Sciatic nerve (tissue), 2 donors: ENCODE measurements around the gene ALG14. TPM values are rescaled to one million over a fixed set of nuclear protein-coding genes. Genes with fewer than 3 reads are reported as not detected.

Source experiments
- ATAC-seq: fragments of 200-7000 bp; cut with Tn5 transposase; one replicate; pipeline ENCODE4 v1.9.1; 2020; ENCODE audit warnings: mild to moderate bottlenecking, moderate library complexity
- DNase-seq: peaks from one replicate; pipeline ENCODE4 v3.0.0-alpha.2; 2020; ENCODE audit warnings: low spot score
- intact Hi-C: fragments of 100-400 bp; cut with DNase I; formaldehyde crosslinking; loops from one replicate; pipeline ENCODE4 v1.14.2; 2022
- total RNA-seq: library from RNA; stranded (reverse); fragmentation: NEBNext Ultra II Directional; extraction: Animal tissue kit (Norgen Biotek cat#: 25700); gene quantifications from one replicate; pipeline ENCODE4 v1.2.1, GENCODE V29; 2021
- donor health status: DM: no; HTN: no; CAD: no.
- donor health status: DM: no; HTN: no; CAD: no.

Gene ALG14
- total RNA-seq, 1 donor from 2014 or later = 5.6 TPM

DNA sequence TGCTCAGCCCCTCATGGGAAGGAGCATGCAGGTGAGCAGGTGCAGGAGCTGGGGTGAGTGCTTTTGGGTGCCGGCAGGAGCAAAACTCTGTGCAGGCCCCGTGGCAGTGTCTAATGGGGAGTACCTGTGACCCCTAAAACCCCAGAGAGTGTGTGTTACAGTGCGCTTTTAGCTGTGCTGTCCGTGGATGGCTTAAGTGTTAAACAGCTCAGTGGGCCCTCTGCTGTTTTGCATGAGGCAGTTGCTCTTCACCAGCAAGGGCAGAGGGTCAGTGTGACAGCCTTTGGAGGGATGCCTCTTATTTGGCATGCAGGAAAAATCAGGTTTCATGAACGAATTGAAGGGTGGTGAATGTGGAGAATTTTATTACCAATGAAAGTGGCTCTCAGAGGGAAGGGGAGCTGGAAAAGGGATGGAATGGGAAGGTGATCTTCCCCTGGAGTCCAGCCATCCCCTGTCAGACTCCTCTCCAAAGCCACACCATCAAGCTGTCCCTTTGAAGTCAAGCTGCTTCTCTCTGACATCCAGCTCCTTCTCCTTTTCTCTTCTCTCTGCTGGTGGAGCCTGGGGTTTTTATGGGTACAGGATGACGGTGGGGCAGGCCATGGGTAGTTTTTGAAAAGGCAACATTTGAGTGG lies 17.0 kb upstream of the ALG14 start:
- DNase-seq (no peak), ATAC-seq (no peak)
- intact Hi-C loops = loop anchor here (10.0 kb wide), 1 partner anchor 145 kb away; the partner anchor contains the start of gene RWDD3

DNA sequence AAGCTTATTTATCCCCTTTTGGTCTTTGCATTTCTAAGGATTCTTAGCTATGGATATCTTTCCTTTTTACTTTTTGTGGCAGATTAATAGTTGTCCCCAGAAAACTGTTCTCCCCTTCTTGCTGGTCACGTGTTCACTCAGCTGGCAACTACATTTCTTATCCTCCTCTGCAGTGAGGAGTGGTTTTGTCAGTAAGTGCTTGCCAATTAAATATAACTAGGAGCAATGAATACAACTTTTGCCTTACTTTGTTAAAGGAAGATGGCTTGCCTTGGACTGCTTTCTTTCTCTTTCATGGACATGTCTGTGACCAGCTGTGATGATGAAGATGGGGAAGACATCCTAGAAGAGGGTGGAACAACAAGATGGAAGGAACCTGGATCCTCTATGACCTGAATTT lies 15.6 kb upstream of the ALG14 start:
- no peak for ATAC-seq
- no peak for DNase-seq
- intact Hi-C loops = loop anchor here (10.0 kb wide), 1 partner anchor 146 kb away; the partner anchor contains the start of gene RWDD3

DNA sequence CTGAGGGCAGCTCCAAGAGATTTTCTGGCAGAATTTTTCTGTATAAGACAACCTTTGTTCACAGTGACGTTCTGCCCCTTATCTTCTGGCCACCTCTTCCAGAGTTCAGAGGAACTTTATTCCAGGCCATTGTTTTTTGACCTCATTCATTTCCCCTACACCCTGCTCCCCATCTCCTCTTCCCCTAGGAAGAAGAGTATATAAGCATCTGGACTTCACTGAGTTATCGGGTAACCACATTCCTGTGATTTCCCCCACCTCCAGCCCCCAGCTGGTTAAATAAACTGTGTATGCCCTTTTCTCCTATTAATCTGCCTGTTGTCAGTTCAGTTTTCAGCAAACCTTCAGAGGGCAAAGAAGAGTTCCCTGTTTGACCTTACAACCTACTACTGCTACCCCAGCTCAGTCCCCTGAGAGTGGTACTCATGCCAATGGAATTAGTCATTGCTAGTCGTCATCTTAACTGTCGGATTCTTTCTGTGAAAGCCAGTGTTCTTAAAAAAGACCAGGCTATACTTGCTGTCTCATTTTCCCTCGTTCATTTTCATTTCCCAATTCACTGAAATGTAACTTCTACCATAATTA lies 14.3 kb upstream of the ALG14 start:
- intact Hi-C loops = loop anchor here (10.0 kb wide), 1 partner anchor 148 kb away; the partner anchor contains the start of gene RWDD3
- DNase-seq (no peak), ATAC-seq (peak; percentile 93)

DNA sequence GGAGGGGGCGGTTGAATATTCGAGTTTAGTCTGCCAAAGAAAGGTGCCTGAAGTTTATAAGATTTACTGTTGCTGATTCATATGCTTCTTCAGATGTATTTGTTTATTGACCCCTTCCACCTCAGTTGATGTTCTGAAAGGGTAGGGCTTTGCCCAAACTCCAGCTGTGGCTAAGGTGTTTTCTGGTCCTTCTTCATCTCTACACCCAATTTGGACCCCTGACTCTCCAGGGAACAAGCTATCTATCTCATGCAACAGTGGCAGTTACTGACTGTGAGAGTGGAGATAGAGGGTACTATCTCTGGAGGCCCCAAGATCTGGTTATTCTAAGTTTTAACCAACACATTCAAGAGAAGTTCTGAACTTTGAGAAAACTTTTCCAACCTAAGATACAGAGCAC lies 12.6 kb upstream of the ALG14 start:
- intact Hi-C loops = loop anchor here (10.0 kb wide), 1 partner anchor 149 kb away; the partner anchor contains the start of gene RWDD3
- DNase-seq (no peak), ATAC-seq (no peak)

DNA sequence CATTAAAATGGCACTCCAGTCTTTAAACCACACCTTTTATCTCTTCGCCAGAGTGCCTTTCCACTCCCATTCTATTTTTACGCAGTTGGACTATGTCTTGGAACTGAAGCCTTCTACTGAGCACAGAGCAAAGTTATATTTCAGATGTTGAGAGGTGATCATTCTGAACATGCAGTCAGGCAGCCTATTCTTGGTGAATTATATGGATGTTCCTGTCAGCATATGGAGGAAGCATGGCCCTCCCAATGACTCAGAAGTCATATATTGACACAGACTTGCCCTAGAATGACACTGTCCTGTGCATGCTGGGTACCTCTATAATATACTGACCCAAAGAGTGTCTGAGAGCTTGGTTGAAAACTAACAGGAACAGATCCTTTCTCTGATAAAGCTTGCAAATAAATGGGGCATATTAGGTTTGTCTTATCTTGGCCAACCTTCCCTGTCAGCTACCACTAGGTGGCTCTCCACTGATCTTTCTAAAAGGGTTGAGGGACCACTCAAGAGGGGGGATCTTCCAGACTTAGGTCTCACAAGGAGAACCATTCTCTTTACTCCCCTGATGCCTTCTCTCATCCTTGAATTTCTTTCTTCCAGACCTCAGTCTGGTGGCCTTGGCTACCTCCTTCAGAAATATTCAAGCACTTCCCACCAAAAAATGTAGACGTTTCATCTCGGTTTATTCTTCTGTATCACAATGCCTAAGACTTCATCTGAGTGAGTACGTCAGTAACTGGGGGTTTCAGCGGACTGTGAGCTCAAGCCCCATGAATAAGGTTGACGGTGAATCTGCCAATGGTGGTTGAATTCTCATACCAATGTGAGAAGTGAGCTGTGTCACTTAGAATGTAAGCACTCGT lies 11.8 kb upstream of the ALG14 start:
- ATAC-seq = peak; percentile 59
- DNase-seq = no peak
- intact Hi-C loops = loop anchor here (10.0 kb wide), 1 partner anchor 150 kb away; the partner anchor contains the start of gene RWDD3

DNA sequence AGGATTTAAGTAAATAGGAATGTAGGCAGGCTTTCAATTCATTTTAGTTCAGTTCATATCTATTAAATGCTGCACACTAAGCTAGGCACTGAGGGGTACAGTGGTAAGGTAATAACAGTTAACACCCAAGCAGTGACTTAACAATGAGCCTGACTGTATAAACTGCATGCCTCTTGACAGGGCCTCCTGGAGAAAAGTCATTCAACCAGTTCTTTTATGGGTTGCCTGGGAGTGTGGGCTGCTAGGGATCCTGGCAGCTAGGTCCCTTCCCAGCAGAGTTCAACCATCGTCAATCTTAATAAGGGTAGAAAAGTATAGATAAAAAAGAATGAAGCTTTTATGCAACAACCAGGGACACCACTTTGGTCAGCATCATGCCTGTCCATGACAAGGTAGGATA lies 8.1 kb upstream of the ALG14 start:
- no peak for DNase-seq
- intact Hi-C loops = loop anchor here (10.0 kb wide), 1 partner anchor 154 kb away; the partner anchor contains the start of gene RWDD3
- ATAC-seq = no peak

DNA sequence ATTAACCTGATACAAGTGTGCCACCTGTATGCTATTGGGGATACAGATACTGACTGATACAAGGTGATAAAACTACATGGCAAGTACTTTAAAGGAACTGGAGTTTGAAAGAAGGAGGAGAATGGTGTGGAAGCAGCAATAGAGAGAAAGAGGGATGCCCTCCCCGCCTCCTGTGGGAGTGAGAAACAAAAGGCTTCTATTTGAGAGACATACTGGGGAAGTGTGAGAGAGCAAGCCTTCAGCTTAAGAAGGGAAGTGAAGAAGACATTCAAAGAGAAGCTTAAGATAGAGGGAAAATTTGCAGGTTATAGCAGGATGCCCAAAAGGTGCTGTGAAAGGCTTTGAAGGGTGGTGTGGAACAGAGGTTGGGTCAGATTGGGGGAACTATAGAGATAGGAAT lies 7.7 kb upstream of the ALG14 start:
- DNase-seq (no peak), ATAC-seq (no peak)
- intact Hi-C loops = loop anchor here (10.0 kb wide), 1 partner anchor 154 kb away; the partner anchor contains the start of gene RWDD3

DNA sequence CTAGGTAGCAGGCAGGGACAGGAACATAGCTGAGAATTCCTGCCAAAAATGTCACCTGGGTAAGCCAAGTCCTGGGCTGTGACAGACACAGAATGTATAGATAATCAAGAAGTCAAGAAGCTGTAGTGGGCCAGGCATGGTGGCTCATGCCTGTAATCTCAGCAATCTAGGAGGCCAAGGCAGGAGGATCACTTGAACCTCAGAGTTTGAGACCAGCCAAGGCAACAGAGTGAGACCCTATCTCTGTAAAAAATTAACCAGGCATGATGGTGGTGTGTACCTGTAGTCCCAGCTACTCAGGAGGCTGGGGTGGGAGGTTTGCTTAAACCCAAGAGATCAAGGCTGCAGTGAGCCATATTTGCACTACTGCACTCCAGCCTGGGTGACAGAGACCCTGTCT lies 3.3 kb upstream of the ALG14 start:
- no peak for DNase-seq
- intact Hi-C loops = no loop called here
- ATAC-seq = no peak

DNA sequence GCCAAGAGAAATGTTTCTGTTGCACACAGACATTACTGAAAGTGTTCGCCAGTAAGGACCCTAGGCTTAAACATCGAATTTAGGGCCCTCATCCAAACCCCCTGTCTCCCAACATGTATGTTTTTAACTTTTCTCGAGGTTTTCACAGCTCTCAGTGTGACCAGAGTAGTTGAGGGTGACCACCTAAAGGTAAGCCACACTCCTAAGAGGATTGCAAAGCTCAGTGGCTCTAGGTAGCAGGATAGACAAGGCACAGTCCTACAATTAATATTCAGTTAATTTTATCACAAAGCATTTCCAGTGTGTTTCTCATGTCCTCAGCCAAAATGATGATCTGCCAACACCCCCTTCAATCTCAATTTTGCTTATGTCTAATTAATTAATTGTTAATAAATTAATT lies 695 bp upstream of the ALG14 start:
- intact Hi-C loops = no loop called here
- peak; percentile 2 for ATAC-seq

DNA sequence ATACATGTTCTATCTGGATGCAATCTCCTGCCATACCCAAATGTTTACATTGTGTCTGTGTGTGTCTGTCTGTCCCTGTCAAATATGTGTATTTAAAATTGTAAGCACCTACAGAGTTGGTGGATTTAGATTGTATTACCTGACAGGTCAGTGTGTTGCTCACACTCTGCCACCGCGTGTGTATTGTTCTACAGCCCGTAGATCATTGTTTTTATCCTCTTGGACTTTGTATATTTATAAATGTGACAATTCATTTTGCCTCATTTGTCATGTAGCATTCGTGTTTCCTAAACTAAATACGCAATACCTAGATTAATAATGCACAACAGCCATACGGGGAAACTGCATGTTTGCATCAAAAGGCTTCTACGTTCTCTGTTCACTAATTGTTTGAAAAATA lies 634 bp downstream of the ALG14 start:
- ATAC-seq (no peak), DNase-seq (no peak)
- intact Hi-C loops = no loop called here

More for the DNA sequence above, 695 bp upstream of the ALG14 start:
- no peak for DNase-seq

DNA sequence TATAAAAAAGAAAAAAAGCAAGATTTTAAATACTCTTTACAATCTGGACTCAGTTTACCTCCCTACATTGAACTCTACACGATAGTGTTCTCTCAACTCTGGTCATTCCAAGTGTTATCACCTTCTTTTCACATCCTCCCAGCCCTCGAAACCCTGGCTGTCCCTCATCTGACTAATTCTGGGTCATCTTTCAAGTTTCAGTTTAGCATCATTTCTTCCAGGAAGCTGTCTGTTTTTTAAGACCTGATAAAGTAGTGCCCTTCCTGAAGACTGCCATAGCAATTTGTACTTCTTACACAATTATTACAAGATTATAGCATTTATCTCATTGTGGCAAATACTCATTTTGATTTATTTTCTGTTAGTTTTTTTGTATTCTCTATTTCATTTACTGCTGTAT lies 1.2 kb downstream of the ALG14 start:
- intact Hi-C loops = no loop called here
- ATAC-seq = no peak
- no peak for DNase-seq

DNA sequence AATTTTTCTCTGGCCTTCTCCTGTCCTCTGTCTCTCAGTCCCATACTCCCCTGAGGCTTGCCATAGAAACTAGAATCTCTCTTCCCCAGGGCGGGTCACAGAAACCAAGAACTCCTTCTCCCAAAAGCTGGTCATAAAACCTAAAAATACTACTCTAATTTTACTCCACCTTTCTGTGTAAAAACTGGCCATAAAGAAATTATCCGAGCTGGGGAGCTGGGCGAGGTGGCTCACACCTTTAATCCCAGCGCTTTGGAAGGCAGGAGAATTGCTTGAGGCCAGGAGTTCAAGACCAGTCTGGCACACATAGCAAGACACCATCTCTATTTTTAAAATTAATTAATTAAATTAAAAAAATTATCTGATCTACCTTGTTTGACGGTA lies 3.0 kb downstream of the ALG14 start:
- DNase-seq (no peak), ATAC-seq (no peak)
- intact Hi-C loops = no loop called here

DNA sequence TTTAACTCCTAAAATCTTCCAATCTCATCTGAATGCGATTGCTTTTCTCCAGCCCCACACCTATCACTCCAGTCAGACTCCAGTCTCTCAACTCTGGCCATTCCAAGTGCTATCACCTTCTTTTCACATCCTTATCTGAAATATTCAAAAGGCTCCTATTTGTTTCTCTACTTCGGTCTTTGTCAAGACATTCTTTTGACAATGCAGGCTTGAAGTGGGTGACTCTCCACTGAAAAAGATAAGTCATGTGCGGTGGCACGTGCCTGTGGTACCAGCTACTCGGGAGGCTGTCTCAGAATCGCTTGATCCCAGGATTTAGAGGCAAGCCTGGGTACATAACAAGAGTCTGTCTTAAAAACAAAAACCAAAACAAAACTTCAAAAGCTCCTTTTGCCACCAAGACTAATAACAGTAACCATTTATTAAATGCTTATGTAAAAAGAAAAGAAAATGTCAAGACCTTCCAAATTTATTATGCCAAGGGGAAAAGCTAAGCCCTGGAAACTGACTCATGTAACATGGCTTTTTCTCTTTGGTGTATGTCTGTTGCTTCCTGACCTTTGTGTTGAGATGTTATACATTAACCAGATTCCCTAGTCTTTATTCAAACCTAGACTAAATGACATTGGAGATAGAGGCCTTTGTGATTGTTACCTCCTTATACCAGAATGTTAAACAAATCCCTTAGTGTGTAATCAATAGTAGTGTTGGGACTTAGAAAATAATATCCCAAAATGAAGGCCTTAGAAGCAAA lies 3.6 kb downstream of the ALG14 start:
- intact Hi-C loops = no loop called here
- no peak for ATAC-seq
- DNase-seq = no peak

DNA sequence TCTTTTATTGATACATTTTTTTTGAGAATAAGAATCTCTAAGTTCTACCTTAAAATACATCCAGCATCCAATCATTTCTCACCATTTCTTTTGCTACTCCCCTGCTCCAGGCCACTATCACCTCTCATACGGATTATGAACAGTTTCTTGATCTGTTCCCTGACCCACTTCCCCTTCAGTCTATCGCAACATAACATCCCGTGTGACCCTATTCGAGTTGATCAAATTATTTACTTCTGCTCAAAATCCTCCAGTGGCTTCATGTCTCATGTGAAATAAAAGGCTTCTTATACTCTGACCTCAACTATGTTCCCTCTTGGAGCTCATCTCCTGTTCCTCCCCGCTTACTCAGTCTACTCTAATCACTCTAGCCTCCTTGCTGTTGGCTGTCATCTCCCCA lies 5.2 kb downstream of the ALG14 start:
- DNase-seq (no peak), ATAC-seq (no peak)

DNA sequence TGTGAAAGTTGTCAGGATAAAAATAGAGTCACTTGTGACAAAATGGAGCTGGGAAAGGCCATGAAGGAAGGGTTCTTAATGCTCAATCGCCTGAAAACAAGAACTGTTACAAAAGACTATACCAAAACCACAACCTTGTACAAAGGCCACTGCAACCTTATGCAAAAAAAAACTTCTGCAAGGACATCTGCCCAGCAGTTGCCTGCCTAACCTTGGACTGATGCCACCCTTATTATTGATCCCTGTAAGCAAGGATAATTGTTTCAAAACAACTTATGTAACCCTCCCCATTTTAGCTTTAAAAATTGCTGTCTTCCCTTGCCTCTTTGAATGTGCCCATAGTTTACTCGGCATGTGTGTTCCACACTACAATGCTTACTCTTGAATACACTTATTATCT lies 5.7 kb downstream of the ALG14 start:
- ATAC-seq = no peak
- intact Hi-C loops = no loop called here

More for the DNA sequence above, 5.2 kb downstream of the ALG14 start:
- intact Hi-C loops = no loop called here

DNA sequence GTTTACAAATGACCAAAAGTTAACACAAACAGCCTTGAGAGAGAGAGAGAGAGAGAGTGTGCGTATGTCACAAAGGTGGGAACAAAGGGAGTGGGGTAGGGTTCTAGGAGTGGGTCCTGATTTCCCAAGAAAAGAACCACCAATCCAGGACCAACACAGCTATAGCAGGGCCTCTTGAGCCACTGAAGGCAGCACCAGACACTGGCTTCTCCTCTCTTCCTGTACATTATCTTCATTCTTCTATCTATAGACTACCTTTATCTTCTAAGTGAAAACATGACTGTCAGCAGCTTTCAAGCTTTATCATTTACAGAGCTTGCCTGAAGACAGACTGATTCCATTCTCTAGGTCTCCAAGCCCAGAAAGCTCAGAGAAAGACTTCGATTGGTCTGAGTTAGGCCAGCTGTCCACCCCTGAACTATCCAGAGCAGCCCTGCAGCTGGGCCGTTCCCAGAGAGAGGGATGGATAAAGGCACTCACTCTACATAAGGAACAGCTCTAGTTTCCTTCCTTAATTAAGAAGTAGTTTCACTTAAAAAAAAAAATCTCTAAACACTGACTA lies 11.2 kb downstream of the ALG14 start:
- DNase-seq = no peak
- ATAC-seq = no peak
- intact Hi-C loops = no loop called here

More for the DNA sequence above, 5.7 kb downstream of the ALG14 start:
- DNase-seq = no peak

DNA sequence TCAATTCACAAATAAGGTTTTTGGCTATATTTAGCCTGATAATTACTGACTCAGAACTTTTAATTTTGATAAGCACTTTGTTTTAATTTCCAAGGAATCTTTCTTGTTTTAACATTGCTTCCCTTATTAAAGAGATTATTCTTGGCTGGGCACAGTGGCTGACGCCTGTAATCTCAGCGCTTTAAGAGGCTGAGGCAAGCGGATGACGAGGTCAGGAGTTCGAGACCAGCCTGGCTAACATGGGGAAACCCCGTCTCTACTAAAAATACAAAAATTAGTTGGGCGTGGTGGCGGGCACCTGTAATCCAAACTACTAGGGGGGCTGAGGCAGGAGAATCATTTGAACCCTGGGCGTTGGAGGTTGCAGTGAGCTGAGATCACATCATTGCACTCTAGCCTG lies 13.8 kb downstream of the ALG14 start:
- DNase-seq (no peak), ATAC-seq (no peak)
- intact Hi-C loops = no loop called here

DNA sequence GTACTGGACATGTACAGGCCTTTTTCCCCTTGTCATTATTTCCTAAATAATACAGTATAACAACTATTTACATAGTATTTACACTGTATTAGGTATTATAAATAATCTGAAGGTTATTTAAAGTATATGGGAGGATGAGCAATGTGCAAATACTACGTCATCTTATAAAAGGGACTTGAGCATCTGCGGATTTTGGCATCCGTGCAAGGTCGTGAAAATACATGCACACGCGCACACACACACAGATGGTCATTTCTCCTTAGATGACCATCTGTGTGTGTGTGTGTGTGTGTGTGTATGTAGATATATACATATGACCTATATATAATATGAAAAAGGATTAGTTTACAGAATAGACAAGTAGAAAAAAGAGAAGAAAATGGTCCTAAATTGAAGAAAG lies 15.4 kb downstream of the ALG14 start:
- DNase-seq = no peak
- intact Hi-C loops = no loop called here
- ATAC-seq = no peak

DNA sequence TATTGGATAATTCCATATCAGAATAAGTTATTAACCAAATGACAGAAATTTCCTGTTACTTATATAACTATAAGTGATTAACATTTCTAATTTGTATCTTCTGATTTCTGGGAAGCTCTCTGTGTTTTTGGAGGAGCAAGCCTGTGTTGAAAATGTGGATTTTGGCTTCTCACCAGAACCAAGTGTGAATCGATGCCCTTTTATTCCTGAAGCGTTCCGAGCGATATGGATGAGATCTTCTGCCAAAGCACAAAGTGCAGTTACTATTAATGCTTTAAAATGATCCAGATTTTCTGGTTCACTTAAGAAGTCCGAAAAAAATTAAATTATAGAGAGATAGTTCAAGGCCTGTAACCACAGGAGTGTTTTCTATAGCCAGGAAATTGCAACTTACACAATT lies 22.8 kb downstream of the ALG14 start:
- DNase-seq (no peak), ATAC-seq (no peak)
- intact Hi-C loops = no loop called here
